ENCODE measurements around the gene LHFPL3.
"Not testable (repeated sequence)": the region's sequence is repeated elsewhere in the genome, so short reads cannot be mapped to it uniquely, and the experiment has no call there.

LHFPL3 gene

GRCh38 chr7:104486931-104487330, 158.5 kb downstream of the LHFPL3 start:
- DNase-seq: no peak

GRCh38 chr7:104487642-104488041, 159.2 kb downstream of the LHFPL3 start:
- DNase-seq: no peak

- DNase-seq: peak; percentile 81
Observed at GRCh38 chr7:104497379-104497967, 169.1 kb downstream of the LHFPL3 start.

GRCh38 chr7:104499975-104500374, 171.6 kb downstream of the LHFPL3 start:
- DNase-seq: peak; percentile 75

GRCh38 chr7:104509874-104510273, 181.5 kb downstream of the LHFPL3 start:
- DNase-seq: no peak

- no peak for DNase-seq
Observed at GRCh38 chr7:104524853-104525252, 196.4 kb downstream of the LHFPL3 start.

GRCh38 chr7:104528142-104528541, 199.7 kb downstream of the LHFPL3 start:
- DNase-seq: no peak

- DNase-seq: peak; percentile 31
Observed at GRCh38 chr7:104529567-104529966, 201.2 kb downstream of the LHFPL3 start.

- peak; percentile 36 for DNase-seq
Observed at GRCh38 chr7:104530251-104530650, 201.8 kb downstream of the LHFPL3 start.

GRCh38 chr7:104534149-104534548, 205.7 kb downstream of the LHFPL3 start:
- no peak for DNase-seq

GRCh38 chr7:104535841-104536240, 207.4 kb downstream of the LHFPL3 start:
- DNase-seq: no peak

- DNase-seq: no peak
Observed at GRCh38 chr7:104536956-104537355, 208.6 kb downstream of the LHFPL3 start.

- no peak for DNase-seq
Observed at GRCh38 chr7:104538152-104538551, 209.7 kb downstream of the LHFPL3 start.

GRCh38 chr7:104541897-104542296, 213.5 kb downstream of the LHFPL3 start:
- DNase-seq: no peak

- DNase-seq: peak; percentile 77
Observed at GRCh38 chr7:104548861-104549260, 220.5 kb downstream of the LHFPL3 start.

- DNase-seq: no peak
Observed at GRCh38 chr7:104550362-104550761, 222.0 kb downstream of the LHFPL3 start.

GRCh38 chr7:104551226-104551625, 222.8 kb downstream of the LHFPL3 start:
- DNase-seq: no peak

- peak; percentile 44 for DNase-seq
Observed at GRCh38 chr7:104552102-104552501, 223.7 kb downstream of the LHFPL3 start.

- no peak for DNase-seq
Observed at GRCh38 chr7:104553074-104553473, 224.7 kb downstream of the LHFPL3 start.

- peak; percentile 86 for DNase-seq
Observed at GRCh38 chr7:104563350-104563901, 235.0 kb downstream of the LHFPL3 start.

GRCh38 chr7:104569751-104570150, 241.3 kb downstream of the LHFPL3 start:
- no peak for DNase-seq

- DNase-seq: no peak
Observed at GRCh38 chr7:104572554-104572953, 244.2 kb downstream of the LHFPL3 start.

- peak; percentile 45 for DNase-seq
Observed at GRCh38 chr7:104584620-104585019, 256.2 kb downstream of the LHFPL3 start.

- DNase-seq: not testable (repeated sequence)
Observed at GRCh38 chr7:104595591-104595990, 267.2 kb downstream of the LHFPL3 start.

GRCh38 chr7:104603957-104604356, 275.6 kb downstream of the LHFPL3 start:
- DNase-seq: no peak

All from DMS53 (cell line).